LNCAP (cell line): ENCODE data around the gene WWOX.

Experiments used
- TF ChIP-seq, protein P1 (sequence below): fragments of 450-650 bp; IDR thresholded peaks from 2 replicates; pipeline ENCODE4 v1.5.1; 2017; ENCODE audit warnings: mild to moderate bottlenecking

Gene WWOX

GRCh38 chr16:78455861-78456260 is 356.4 kb downstream of the WWOX start:
- TF ChIP-seq, protein P1, sequence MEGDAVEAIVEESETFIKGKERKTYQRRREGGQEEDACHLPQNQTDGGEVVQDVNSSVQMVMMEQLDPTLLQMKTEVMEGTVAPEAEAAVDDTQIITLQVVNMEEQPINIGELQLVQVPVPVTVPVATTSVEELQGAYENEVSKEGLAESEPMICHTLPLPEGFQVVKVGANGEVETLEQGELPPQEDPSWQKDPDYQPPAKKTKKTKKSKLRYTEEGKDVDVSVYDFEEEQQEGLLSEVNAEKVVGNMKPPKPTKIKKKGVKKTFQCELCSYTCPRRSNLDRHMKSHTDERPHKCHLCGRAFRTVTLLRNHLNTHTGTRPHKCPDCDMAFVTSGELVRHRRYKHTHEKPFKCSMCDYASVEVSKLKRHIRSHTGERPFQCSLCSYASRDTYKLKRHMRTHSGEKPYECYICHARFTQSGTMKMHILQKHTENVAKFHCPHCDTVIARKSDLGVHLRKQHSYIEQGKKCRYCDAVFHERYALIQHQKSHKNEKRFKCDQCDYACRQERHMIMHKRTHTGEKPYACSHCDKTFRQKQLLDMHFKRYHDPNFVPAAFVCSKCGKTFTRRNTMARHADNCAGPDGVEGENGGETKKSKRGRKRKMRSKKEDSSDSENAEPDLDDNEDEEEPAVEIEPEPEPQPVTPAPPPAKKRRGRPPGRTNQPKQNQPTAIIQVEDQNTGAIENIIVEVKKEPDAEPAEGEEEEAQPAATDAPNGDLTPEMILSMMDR: no peak

- TF ChIP-seq, protein P1: no peak
Measured at GRCh38 chr16:78458588-78458987, 359.1 kb downstream of the WWOX start.

GRCh38 chr16:78460428-78460827 is 361.0 kb downstream of the WWOX start:
- TF ChIP-seq, protein P1: no peak

DNA sequence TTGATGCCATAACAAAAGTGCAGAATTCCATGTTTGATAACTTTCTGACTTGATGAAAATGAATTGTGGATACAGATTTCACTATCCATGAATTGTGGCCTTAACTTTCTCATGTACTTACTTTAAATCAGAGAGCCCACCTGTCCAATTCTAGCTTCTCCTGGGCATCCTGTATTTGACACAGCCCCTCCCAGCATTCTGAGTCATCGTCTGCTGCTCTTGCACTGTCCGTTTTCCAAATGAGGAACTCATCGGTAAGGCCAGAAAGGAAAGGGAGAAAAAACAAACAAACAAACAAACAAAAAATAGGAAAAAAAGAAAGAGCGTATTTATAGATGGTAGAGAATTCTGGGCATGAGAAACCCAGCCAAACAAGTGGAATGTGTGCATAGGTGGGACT is 361.6 kb downstream of the WWOX start:
- TF ChIP-seq, protein P1: no peak

DNA sequence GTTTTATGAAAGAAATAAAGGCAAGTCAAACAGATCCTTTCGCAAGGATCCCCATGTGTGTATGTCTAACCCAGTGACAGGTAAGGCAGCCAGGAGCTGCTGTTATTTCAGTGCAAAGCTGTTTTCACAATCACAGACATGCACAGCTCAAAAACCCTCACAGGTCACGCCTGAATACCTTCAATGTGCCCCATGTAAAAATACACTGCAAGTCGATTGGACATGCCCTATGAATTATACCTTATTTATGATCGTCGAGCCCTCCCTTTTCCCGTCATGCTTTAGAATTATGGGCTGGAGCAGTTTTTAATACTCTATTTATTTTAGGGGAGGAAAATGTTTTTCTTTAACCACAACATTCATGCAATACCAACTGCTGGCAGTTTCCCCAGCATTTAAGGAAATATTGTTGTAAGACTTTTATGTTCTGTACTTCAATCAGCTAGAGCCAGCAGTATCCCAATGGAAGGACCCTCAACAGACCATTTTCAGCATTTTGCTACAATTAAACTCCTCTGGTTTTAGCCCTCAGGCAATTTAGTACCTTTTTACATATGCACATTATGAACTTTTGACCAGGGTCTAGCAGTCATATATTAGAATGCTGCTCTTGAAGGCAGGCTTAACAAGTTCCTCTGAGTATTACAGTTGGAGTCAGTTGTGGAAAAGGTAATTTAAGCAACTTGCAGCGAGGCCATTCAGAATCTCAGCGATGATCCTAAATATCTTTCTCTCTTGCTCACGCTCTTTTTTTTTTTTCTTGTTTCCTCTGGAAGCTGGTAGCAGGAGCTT is 362.2 kb downstream of the WWOX start:
- TF ChIP-seq, protein P1: no peak

DNA sequence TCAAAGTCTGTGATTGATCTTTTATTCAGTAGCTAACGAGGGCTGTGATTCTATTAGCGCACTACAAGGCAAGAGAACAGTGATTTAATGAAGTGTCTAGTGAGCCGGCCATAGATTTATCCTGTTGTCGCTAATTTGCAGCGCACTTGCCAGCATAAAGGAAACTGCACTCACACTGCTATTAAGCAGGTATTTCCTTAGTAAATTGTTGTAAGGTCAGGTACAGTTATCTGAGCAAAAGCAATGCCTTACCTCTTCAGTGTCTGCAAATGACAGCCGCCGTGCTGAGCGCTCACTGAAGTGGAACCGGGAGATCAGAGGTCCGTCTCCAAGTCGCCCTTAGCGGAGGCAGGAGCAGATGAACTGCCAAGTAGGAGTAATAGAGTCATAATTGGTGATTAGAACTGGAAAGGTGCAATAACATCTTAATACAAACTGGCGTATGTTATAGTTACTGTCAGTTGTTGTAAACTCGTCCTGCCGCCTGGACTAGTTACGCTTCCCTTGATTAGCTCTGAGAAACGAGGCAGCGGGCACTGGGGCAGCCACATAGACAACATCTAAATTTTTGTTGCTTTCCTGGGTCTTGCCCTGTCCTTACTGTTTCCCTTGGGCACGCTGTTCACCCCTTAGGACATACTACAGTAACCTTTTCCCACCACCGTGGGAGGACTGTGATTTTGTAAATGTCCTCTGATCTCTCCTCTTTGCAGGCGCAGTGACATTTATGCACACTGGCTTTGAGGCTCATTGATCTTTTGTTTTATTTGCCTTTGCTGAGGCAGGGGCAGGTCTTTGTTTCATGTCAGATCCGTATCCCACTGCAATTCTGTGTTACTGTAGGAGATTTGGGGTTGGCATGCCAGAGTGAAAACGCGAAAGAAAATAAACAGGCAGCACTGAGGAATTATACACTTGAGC is 363.1 kb downstream of the WWOX start:
- TF ChIP-seq, protein P1: no peak

GRCh38 chr16:78463591-78463990 is 364.1 kb downstream of the WWOX start:
- TF ChIP-seq, protein P1: no peak
